Measurements from ENCODE around the gene METTL26. TPM values are rescaled to one million over a fixed set of nuclear protein-coding genes. Genes with fewer than 3 reads are reported as not detected.
A peak's percentile ranks its signal among the peaks of the same experiment; 100 is the strongest.

The METTL26 gene
- total and polyA plus RNA-seq, 2 of the 8 experiments (the other 6 are each of a cell fraction or from before 2014, with no cell fraction given) = 100 to 186 TPM

GRCh38 chr16:678858-679813 is 43.0 kb upstream of the METTL26 start (continued):
- TF ChIP-seq SIN3A (conservative IDR thresholded peaks at IDR 0.05 in 1 of 2, IDR thresholded peaks at IDR 0.05 in 1 of 2; ENCODE audit: low read depth in 1 of 2, low read length in 2 of 2) (no peak), BACH1 (IDR thresholded peaks at IDR 0.05; ENCODE audit: low read length) (peak; percentile 79), POLR2A (IDR thresholded peaks at IDR 0.05; ENCODE audit: control extremely low read depth in 1 of 2, low read depth in 2 of 2, low read length in 2 of 2) (no peak), HDAC2 (IDR thresholded peaks at IDR 0.05; ENCODE audit: borderline replicate concordance in 1 of 2, low read depth in 2 of 2, low read length in 2 of 2) (peak in 1 of 2 experiments; percentile 43; a peak in 1 of 4 replicates), RBBP5 (IDR thresholded peaks at IDR 0.05; ENCODE audit: borderline replicate concordance, low read depth, low read length) (no peak), NANOG (IDR thresholded peaks at IDR 0.05; ENCODE audit: insufficient read depth, low read depth, low read length, poor library complexity, severe bottlenecking) (no peak), TAF7 (optimal IDR thresholded peaks at IDR 0.05; ENCODE audit: borderline replicate concordance, low read depth, low read length) (no peak), SP4 (IDR thresholded peaks at IDR 0.05; ENCODE audit: low read length) (no peak; the same call in 1 of the 2 replicates), SRF (IDR thresholded peaks at IDR 0.05; ENCODE audit: low read depth, low read length) (no peak), ASH2L (IDR thresholded peaks at IDR 0.05; ENCODE audit: low read length) (no peak), TEAD4 (IDR thresholded peaks at IDR 0.05; ENCODE audit: low read depth, low read length) (no peak), POU5F1 (IDR thresholded peaks at IDR 0.05; ENCODE audit: low read depth, low read length) (no peak), NRF1 (IDR thresholded peaks at IDR 0.05; ENCODE audit: low read depth, low read length) (no peak), CTBP2 (IDR thresholded peaks at IDR 0.05; ENCODE audit: borderline replicate concordance, insufficient read depth, insufficient read length, low read length) (no peak), CBX5 (IDR thresholded peaks at IDR 0.05; ENCODE audit: low read depth, low read length) (no peak), BRCA1 (IDR thresholded peaks at IDR 0.05; ENCODE audit: low read depth, low read length) (no peak), EP300 (IDR thresholded peaks at IDR 0.05; ENCODE audit: borderline replicate concordance in 1 of 2, low read depth in 2 of 2, low read length in 2 of 2) (no peak), YY1 (IDR thresholded peaks at IDR 0.05; ENCODE audit: low read depth, low read length) (0 out of 2 replicates have a peak, but pooled peaks have one; percentile 17), JUND (IDR thresholded peaks at IDR 0.05; ENCODE audit: low read length) (no peak)
- TF ChIP-seq, protein P1, sequence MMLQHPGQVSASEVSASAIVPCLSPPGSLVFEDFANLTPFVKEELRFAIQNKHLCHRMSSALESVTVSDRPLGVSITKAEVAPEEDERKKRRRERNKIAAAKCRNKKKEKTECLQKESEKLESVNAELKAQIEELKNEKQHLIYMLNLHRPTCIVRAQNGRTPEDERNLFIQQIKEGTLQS (IDR thresholded peaks at IDR 0.05; ENCODE audit: insufficient read depth, low read depth, low read length) = no peak

Data from H1 (cell line).